Fibroblast of the aortic adventitia (primary cell): ENCODE data around the gene RNASEL. TPM values are rescaled to one million over a fixed set of nuclear protein-coding genes. Genes with fewer than 3 reads are reported as not detected.
A peak's percentile ranks its signal among the peaks of the same experiment; 100 is the strongest.

ENCODE experiments used
- DNase-seq: peaks from one replicate; pipeline ENCODE4 v3.0.0-alpha.2; 2010; ENCODE audit warnings: low read depth
- H3K4me3 ChIP-seq: 2 replicates; pipeline ENCODE4 v1.5.1; 2011; ENCODE audit warnings: low read depth, mild to moderate bottlenecking, control low read depth, low read length, moderate library complexity
- total RNA-seq: library from RNA; depleted of rRNA; stranded (reverse); fragments of >200 nt; gene quantifications from 2 replicates; pipeline ENCODE4 v1.2.3, GENCODE V29; 2012; ENCODE audit warnings: low replicate concordance
- TF ChIP-seq, protein P1 (sequence below): IDR thresholded peaks from 2 replicates; pipeline ENCODE4 v1.5.1; 2011; ENCODE audit warnings: mild to moderate bottlenecking, low read length, control low read depth, inconsistent platforms; ENCODE audit not compliant: insufficient read depth

RNASEL gene
- total RNA-seq, 1 donor: 9.5 TPM

DNA sequence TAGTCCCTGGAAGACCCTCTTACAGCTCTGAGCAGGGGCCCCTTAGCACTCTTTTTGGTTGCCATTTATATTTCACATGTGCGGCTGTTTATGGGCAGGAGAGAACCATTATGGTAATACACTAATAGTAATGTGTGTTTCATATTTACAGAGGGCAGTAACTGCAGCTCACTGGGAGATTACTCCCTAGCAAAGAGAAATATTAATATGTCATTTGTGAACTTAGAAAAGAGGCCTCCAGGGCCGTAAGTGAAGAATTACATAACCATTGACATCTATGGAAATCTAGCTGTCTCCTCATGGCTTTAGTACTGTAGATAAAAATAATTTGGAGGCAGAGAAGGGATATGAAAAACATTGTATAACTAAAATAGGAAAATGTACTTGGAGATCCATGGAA, 38.6 kb upstream of the RNASEL start:
- TF ChIP-seq, protein P1, sequence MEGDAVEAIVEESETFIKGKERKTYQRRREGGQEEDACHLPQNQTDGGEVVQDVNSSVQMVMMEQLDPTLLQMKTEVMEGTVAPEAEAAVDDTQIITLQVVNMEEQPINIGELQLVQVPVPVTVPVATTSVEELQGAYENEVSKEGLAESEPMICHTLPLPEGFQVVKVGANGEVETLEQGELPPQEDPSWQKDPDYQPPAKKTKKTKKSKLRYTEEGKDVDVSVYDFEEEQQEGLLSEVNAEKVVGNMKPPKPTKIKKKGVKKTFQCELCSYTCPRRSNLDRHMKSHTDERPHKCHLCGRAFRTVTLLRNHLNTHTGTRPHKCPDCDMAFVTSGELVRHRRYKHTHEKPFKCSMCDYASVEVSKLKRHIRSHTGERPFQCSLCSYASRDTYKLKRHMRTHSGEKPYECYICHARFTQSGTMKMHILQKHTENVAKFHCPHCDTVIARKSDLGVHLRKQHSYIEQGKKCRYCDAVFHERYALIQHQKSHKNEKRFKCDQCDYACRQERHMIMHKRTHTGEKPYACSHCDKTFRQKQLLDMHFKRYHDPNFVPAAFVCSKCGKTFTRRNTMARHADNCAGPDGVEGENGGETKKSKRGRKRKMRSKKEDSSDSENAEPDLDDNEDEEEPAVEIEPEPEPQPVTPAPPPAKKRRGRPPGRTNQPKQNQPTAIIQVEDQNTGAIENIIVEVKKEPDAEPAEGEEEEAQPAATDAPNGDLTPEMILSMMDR: no peak
- no peak for DNase-seq
- no peak overlapping the region for H3K4me3 ChIP-seq

DNA sequence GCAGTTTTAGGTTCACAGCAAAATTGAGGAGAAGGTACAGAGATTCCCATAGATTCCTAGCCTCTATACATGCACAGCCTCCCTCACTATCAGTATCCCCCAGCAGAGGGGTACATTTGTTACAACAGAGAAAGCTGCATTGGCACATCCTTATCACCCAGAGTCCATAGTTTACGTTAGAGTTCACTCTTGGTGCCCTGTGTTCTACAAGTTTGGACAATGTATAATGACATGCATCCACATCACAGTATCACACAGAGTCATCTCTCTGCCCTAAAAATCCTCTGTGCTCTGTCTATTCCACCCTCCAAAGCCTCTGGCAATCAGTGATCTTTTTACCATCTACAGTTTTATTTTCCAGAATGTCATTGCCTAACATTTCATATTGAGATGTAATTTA, 37.5 kb upstream of the RNASEL start:
- TF ChIP-seq, protein P1: no peak
- no peak for DNase-seq
- no peak overlapping the region for H3K4me3 ChIP-seq

DNA sequence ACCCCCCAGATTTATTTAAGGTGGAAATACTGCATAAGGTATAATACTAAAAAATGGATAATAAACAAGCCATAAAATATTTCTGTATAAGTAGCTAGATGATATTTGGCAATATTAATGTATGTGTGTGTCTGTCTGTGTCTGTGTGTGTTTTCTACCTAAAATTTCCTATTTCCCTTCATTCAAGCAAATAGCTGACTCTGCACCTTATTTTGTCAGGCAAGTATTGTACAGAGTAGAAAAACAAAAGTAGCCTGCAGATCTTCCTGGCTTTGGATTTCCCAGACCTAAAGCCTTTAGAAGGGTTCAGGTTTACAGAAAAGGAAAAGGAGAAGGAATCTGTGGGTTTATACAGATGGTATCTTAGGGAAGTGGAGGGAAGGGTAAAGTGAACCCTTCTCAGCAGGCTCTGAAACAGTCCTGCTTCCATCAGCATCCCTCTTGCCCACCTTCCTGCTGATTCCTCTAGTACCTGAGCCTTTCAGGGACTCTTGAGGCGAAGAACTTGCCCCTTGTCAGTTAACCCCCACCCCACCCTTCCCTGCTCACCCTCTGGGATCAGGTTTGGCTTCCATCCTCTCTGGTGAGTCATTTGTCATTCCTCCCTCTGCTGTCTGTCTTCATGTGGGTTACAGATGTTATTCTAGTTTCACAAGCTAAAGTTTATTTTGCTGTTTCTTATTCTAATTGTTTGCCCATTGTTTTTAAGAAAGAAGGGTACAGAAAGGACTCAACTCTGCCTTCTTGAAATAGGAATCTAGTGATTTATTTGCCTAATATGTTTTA, 36.9 kb upstream of the RNASEL start:
- no peak overlapping the region for H3K4me3 ChIP-seq
- TF ChIP-seq, protein P1: no peak
- no peak for DNase-seq

DNA sequence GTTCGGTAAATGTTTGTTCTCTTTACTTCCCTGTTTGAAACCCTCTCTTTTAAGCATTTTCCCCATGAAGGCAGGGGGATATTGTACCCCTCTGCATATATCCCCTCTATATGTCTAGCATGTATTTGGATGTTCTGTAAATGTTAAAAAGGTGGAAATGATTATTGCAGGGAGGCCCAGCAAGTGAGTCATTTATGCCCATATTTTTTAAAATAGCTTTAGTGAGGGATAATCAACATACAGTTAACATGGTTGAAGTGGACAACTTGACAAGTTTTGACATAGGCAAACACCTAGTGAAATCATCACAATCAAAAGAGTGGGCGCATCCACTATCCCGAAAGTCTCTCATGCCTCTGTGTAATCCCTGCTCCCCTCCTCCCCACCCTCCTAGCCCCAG, 36.0 kb upstream of the RNASEL start:
- DNase-seq: no peak
- H3K4me3 ChIP-seq: no peak overlapping the region
- TF ChIP-seq, protein P1: no peak

DNA sequence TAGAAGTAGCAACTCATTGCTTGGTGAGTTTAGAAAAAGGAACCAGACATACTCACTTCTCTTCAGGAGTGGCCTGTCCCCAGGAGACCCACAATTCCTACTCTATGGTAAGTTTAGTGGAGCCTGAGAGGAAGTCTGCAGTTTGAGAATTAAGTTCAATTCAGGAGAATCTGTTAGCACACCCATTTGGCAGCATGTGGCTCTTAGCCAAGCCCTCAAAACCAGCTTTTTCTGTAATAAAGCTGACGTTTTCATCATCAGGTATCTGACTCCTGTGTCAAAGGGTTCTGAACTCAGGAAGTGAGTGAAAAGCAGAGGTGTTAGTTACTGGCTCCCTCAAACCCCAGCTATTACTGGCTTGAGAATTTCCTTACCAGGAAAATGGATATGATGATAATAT, 35.5 kb upstream of the RNASEL start:
- DNase-seq: no peak
- H3K4me3 ChIP-seq: no peak overlapping the region
- TF ChIP-seq, protein P1: no peak

DNA sequence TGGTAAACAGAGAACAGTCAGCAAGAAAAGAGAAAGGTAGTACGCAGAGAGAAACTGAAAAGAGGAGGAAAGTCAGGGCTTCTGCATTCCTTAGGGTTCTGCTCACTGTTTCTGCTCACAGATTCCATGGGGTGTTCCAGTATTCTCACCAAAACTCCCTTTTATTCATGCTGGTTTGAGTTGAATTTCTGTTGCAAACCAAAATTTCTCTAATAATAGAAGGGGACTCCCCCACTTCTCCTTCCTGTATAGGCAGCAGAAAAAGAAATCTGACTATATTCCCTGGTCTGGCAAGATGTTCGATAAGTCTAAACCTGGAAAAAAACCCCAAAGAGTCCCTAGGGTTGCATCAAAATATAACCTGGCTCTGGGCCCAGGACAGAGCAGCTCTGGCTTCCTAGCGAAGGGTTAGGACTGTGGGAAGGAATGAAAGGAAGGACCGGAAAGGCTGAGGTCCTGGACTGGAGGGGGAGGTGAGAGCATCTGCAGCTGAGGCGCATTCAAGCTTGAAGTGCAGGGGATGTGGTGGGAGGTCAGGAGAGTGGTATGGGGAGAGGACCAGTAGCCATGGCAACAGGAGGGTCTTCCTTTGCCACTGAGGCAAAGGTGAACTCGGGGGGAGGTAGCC, 34.0 kb upstream of the RNASEL start:
- no peak overlapping the region for H3K4me3 ChIP-seq
- TF ChIP-seq, protein P1: no peak
- DNase-seq: peak; percentile 43
